Gastroesophageal sphincter (tissue), 3 donors: ENCODE results near the gene CFAP73.

Source experiments
- CTCF ChIP-seq, 4 experiments: fragments of 200-600 bp in 2 of 4; fragments of 450-650 bp in 2 of 4; sonication (generic) in 1 of 4; IDR thresholded peaks; one replicate each; pipeline ENCODE4 v1.5.1; 2017 to 2019; ENCODE audit warnings: antibody characterized with exemption in 4 of 4, mild to moderate bottlenecking in 2 of 4, moderate library complexity in 2 of 4
- EP300 ChIP-seq: sonication (generic); formaldehyde crosslinking; IDR thresholded peaks from one replicate; pipeline ENCODE4 v1.6.1; 2017; ENCODE audit warnings: antibody characterized with exemption, mild to moderate bottlenecking
- POLR2A ChIP-seq, 2 donors: fragments of 450-650 bp; IDR thresholded peaks; one replicate each; pipeline ENCODE4 v1.6.1; 2017; ENCODE audit warnings: antibody characterized with exemption in 2 of 2, mild to moderate bottlenecking in 2 of 2, moderate library complexity in 1 of 2
- POLR2AphosphoS5 ChIP-seq: sonication (generic); formaldehyde crosslinking; IDR thresholded peaks from one replicate; pipeline ENCODE4 v1.6.1; 2017; ENCODE audit warnings: antibody characterized with exemption

- no peak for TF ChIP-seq CTCF (IDR thresholded peaks at IDR 0.05)
- no peak for TF ChIP-seq POLR2A (IDR thresholded peaks at IDR 0.05)
- no peak for TF ChIP-seq POLR2AphosphoS5
- TF ChIP-seq EP300, result no peak
Measured at GRCh38 chr12:113207613-113208040, 58.1 kb downstream of the CFAP73 start.
